CD4-positive, alpha-beta T cell treated with Interleukin-15 for 1 hour (primary cell): ENCODE data around the gene GTPBP2.
"Not testable (repeated sequence)": the region's sequence is repeated elsewhere in the genome, so short reads cannot be mapped to it uniquely, and the experiment has no call there.

Experiments used
- DNase-seq: peaks from one replicate; pipeline ENCODE4 v3.0.0-alpha.2; 2020

Gene GTPBP2

GRCh38 chr6:43623880-43624785 is 4.9 kb downstream of the GTPBP2 start:
- DNase-seq: no peak

DNA sequence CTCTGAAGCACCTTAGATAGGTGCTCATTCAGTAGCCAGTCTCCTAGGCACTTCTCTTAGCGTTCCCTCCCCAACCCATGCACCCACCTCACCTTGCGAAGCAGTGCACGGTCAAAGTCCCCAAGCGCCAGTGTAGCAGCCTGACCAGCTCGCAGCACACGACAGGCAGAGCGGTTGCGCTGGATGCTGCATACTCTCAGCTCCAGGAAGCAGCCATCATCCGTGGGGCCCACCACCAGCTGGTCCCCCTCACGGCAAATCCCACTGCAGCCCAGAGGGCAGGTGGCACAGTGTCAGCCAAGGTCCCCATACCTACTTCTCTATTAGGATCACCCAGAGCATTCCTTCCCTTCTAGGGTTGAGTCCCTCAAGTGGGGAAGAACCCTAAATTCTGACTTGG is 6.5 kb downstream of the GTPBP2 start:
- DNase-seq: no peak

GRCh38 chr6:43621836-43622180 is 7.3 kb downstream of the GTPBP2 start:
- no peak for DNase-seq

- DNase-seq: no peak
These were observed 7.8 kb downstream of the GTPBP2 start for GRCh38 chr6:43621078-43621835.

- DNase-seq: no peak
These were observed 12.2 kb downstream of the GTPBP2 start for GRCh38 chr6:43616725-43617472.

DNA sequence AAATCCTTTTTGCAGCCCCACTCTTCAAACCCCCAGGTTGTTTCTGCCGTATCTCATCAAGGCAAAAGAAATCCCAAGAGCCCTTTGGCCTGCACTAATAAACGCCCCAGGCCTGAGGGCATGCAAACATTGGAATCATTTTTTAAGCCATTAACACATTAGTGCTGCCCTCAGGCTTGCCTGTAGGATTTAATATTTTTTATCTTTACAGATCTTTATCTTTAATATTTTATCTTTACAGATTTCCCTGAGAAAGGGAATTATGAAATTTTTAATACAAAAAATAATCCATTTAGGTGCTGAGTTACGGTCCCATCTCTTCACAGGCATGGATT is 14.7 kb downstream of the GTPBP2 start:
- no peak for DNase-seq

DNA sequence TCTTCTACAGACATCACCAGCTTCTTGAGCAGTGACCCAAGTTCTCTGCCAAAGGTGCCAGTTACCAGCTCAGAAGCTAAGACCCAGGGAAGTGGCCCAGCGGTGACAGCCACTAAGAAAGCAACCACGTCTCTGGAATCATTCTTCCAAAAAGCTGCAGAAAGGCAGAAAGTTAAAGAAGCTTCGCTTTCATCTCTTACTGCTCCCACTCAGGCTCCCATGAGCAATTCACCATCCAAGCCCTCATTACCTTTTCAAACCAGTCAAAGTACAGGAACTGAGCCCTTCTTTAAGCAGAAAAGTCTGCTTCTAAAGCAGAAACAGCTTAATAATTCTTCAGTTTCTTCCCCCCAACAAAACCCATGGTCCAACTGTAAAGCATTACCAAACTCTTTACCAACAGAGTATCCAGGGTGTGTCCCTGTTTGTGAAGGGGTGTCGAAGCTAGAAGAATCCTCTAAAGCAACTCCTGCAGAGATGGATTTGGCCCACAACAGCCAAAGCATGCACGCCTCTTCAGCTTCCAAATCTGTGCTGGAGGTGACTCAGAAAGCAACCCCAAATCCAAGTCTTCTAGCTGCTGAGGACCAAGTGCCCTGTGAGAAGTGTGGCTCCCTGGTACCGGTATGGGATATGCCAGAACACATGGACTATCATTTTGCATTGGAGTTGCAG is 15.2 kb downstream of the GTPBP2 start:
- no peak for DNase-seq

- DNase-seq: no peak
These were observed 18.6 kb downstream of the GTPBP2 start for GRCh38 chr6:43610431-43610830.

- DNase-seq: no peak
These were observed 19.7 kb downstream of the GTPBP2 start for GRCh38 chr6:43609402-43609801.

GRCh38 chr6:43608807-43609206 is 20.3 kb downstream of the GTPBP2 start:
- DNase-seq: no peak

- DNase-seq: no peak
These were observed 20.7 kb downstream of the GTPBP2 start for GRCh38 chr6:43608310-43608763.

DNA sequence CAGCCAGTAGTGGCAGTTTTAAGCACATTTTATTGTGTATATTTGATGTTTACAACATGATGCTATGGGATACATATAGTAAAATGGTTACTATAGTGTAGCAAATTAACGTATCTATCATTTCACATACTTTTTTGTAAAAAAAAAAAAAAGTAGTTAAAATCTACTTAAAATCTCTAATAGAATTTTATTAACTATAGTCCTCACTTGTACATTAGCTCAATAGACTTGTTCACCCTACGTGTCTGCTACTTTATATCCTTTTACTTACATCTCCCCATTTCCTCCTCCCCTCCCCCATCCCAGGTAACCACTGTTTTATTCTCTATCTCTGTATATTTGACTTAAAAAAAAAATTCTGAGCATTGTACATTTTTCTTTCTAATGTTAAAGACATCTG is 23.0 kb downstream of the GTPBP2 start:
- no peak for DNase-seq

- DNase-seq: no peak
These were observed 24.9 kb downstream of the GTPBP2 start for GRCh38 chr6:43604174-43604573.

GRCh38 chr6:43600595-43600994 is 28.5 kb downstream of the GTPBP2 start:
- DNase-seq: no peak

GRCh38 chr6:43593938-43594337 is 35.1 kb downstream of the GTPBP2 start:
- DNase-seq: no peak

GRCh38 chr6:43589564-43589963 is 39.5 kb downstream of the GTPBP2 start:
- not testable (repeated sequence) for DNase-seq

DNA sequence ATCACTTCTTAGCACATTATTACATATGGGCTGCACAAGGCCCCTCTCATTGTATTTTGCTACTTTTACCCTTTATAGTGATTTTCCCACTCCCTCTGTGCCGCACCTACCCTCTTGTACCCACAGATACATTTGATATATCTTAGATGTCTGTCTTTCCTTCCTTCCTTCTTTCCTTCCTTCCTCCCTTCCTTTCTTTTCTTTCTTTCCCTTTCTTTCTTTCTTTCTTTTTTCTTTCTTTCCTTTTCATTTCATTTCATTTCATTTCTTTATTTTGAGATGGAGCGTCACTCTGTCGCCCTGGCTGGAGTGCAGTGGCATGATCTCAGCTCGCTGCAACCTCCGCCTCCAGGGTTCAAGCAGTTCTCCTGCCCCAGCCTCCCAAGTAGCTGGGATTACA is 40.9 kb downstream of the GTPBP2 start:
- no peak for DNase-seq

- no peak for DNase-seq
These were observed 44.0 kb downstream of the GTPBP2 start for GRCh38 chr6:43584892-43585570.

DNA sequence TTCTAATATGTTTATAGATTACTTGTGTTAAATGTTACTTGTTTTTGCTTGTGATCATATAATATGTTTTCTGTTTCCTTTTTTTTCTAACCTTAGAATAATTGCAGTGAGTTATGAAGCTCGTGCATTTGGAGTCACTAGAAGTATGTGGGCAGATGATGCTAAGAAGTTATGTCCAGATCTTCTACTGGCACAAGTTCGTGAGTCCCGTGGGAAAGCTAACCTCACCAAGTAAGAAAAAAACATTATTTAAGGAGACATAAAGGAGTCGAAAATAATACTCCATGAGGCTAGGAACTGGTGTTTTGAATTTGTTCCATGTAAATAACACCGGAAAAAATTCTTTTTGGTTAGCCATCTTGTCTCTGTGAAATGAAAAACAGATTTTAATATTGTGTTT is 46.2 kb downstream of the GTPBP2 start:
- DNase-seq: no peak

- DNase-seq: no peak
These were observed 49.9 kb downstream of the GTPBP2 start for GRCh38 chr6:43579171-43579570.

DNA sequence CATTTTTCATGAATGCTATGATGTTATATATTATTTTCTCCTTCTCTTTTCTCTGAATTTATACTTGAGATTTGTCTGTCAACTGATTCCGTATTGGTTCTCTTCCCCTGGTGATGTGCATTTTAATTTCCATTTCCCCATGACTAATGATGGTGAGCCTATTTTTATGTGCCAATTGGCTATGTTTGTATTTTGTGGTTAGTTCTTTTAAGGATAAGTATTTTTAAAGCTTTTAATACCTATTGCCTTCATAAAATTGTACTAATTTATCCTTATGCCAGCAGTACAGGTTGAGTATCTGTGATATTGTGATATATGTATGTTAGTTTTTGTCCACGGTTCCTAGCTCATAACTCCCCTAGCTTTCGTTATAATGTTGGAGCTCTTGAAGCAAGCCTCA is 50.3 kb downstream of the GTPBP2 start:
- DNase-seq: no peak

- DNase-seq: peak; percentile 93
These were observed 53.1 kb downstream of the GTPBP2 start, which contains the start of the genes POLH and XPO5 for GRCh38 chr6:43575772-43576551. Gene POLH, plus strand, starts transcription at chr6:43576185. Its CDS starts 6,135 bp downstream, at chr6:43582320. Gene XPO5, minus strand, starts transcription at chr6:43576038. Its CDS starts 174 bp downstream, at chr6:43575864.
